GM19468 (cell line): ENCODE measurements around the gene SPTB.

Experiments used
- ATAC-seq: cut with Tn5 transposase; IDR thresholded peaks from one replicate; pipeline ENCODE4 v1.9.1; 2021; ENCODE audit warnings: mild to moderate bottlenecking, moderate library complexity, moderate number of reproducible peaks; ENCODE audit not compliant: unreplicated experiment; ENCODE audit errors: extremely low read depth

The SPTB gene

DNA sequence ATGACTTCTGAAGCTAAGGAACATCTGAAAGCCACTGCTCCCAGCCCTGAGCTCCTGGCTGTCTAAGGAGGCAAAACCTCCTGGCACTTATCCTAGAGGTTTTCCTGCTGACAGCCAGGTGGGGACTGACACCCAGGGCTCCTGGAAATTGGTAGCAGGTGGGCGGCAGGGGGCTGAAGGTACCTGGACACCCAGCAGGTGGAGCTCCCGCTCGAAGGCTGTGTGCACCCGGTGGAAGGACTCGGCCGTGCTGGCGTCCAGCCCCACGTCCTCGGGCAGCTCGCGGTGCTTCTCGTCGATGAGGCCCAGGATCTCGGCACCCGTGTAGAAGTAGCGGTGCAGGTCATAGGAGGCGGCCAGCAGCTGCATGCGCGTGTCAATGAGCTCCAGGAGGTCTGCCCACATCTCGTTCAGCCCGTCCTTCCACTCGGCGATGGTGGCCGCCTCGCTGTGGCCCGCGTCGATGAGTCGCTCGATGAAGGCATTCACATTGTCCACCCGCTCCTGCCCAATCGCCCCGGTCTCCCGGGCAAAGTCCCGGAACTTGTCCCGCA is 107.2 kb downstream of the SPTB start:
- ATAC-seq, result no peak

DNA sequence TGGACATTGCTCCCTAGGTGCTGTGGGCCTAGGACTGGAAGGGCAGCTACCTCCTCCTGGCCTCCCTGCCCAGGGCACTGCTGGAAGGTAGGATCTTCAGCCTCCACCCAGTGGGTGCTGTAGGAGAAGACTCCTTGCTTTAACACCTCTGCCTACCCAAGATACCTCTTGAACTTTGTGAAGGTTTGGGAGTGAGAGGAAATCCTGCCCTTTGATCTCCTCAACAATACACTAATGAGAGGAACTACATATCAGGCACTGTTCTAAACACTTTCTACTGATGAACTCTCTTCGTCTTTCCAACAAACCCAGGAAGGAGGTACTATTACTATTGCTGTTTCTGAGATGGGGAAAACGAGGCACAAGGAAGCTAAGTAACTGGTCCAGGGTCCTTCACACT is 108.5 kb downstream of the SPTB start:
- no peak for ATAC-seq

DNA sequence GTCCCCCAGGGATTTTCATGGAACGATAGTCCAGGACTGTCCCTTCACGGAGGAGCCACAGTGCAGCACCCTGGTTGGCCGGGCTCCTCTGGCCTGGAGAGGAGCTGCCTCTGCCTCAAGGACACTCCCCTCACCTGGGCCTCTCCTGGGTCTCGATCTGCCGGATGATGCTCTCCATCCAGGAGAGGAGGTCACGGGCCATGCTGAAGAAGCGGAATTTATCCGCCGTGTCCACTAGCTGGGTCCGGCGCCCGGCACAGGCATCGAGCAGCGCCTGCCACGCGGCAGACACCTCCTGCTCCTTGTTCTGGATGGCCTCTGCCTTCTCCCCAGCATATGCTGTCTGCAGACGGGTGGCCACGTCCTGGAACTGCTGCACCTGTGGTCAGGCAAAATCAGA is 109.0 kb downstream of the SPTB start:
- ATAC-seq, result no peak

DNA sequence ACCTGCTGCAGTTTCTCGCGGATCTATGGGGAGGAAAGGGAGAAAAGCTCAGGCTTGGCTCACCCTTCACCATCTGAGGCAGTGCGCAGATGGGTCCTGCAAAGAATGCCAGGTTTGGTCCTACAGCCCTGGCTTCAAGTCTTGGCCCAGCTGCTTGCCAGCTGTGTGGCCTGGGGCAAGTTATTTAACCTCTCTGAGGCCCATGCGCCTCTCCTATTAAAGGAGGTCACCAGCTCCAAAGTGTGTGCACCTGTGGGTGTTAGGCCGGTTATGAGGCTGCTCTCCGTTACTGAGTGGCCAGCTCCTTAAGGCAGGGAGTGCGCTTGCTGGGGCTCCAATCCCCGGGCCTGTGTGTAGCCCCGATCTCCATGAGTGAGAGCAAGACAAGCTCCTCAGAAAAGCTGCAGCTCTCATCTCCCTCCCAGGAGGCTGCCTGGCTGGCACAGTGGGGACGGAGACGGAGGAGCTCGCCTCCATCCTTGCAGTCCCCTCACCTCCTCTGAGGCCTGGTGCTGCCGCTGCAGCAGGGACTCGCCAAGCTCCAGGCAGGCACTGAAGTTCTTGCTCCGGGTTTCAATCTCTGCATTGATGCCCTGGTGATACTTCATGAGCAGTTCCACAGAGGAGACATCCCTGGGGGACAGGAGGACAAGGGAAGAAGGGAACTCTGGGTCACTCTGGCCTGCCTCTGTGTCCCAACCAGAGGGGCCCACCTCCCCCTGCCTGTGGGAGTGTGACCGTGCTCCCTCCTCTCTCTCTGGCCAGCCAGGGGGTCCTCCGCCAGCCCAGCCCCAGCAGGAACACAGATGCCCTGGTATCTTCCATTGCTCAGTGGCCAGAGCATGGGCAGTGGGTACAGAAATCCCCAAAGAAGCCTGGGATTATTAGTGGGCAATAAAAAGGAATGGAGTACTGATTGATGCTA is 110.3 kb downstream of the SPTB start:
- no peak for ATAC-seq

DNA sequence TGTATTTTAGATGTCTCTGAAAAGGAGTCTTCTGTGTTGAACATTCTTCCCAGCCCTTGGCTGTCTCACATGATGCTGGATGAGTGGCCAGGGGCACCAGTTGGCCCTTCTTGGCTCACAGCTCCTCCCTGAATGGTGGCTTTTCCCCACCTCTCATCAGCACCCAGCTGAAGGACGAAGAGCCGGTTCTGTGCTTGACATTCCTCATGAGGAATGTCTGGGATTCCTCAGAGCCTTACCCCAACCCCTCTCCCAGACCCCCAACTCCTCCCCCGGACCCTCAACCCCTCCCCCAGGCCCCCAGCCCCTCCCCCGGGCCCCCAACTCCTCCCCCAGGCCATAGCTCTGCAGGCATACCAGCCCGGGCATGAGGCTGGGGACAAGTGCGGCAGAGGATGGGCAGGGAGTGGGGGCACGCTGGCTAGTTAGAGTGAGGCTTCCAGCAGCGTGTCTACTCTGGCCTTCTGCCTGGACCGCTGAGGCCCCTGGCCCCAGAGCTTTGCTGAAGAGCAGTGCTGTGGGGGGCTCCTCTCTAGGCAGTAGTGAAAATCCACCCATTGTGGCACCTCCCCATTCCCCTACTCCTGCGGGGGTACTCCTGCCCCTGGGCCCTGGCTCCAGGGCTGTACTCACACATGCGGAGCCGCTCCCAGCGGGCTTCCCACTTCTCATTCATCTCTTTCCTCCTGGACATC is 111.2 kb downstream of the SPTB start:
- no peak for ATAC-seq

DNA sequence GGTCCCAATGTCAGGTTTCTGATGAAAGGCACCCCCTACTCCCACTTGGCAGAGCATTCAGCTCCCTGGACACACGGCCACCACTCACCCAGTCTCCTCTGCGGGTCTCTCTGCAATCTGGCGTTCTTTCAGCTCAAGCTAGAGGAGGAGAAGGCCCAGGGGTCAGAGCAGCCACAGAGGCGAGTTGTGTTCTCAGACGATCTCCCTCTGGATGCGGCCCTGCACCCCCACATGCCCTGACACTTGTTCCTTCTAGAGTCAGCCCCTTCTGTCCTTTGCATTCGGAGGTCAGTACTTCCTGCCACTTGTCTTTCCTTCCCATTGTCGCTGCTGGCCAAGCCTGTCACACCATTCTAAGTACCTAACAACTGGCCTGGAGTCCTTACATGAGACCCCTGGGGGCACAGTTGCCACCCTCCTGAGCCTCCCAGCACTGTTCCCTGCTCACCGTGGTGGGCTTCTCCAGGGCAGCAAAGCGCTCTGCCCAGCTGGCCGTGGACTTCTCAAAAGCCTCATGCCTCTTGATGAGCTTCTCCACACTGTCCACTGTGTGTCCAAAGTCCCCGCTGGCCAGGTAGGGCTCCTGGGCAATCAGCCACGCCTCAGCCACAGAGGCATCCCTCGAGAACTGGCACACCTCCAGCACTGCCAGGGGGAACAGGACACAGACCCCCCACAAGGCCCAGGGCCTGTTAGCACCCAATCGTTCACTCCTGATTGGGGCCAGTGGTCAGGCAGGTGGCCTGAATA is 112.3 kb downstream of the SPTB start:
- ATAC-seq, result no peak

DNA sequence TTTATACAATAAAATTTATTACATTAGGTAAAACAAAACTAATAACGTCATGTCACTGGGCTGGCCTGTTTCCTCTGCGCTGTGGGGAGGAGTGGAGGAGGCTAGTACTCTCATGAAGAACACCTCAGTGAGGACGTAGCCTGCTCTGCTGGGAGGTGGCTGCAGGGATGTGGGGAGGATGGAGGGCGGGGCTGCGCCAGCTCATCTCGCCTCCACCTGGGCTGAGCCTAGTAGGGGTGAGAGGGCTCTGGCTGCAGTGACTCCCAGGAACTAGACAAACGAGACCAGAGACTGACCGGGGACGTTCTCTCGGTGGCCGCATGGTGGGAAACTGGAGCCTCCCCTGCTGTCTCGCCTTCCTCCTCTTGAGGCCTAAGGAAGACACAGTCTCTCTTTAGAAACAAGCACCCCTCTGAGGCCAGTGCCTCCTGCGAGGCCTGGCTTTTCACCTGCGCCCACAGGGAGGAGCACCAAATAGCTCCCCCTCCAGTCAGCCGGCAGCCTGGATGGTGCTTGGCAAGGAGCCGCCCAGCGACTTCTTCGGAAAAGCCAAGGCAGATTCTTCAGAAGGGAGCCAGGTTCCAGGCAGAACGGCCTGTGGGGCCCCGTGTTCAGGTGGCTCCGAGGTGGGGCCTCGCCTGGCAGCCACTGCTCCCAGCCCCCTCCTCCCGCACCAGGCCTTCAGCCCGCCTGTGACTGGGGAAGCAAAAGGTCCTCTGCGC is 113.1 kb downstream of the SPTB start:
- ATAC-seq, result no peak

DNA sequence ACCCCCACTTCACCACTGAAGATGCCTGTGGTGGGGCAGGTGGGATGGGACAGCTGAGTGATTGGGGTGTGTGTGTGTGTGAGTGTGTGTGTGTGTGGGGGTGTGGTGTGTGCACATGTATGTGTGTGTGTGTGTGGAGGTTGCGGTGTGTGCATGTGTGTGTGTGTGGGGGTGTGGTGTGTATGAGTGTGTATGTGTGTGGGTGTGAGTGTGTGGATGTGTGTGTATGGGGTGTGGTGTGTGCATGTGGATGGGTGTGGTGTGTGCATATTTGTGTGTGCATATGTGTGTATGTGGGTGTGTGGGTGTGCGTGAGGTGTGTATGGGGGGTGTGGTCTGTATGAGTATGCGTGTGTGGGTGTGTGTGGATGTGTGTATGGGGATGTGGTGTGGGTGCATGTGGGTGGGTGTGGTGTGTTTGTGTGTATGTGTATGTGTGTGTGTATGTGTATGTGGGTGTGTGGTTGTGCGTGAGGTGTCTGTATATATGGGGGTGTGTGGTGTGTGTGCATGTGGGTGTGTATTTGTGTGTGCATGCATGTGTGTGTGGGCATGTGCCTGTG is 113.9 kb downstream of the SPTB start:
- ATAC-seq, result no peak

DNA sequence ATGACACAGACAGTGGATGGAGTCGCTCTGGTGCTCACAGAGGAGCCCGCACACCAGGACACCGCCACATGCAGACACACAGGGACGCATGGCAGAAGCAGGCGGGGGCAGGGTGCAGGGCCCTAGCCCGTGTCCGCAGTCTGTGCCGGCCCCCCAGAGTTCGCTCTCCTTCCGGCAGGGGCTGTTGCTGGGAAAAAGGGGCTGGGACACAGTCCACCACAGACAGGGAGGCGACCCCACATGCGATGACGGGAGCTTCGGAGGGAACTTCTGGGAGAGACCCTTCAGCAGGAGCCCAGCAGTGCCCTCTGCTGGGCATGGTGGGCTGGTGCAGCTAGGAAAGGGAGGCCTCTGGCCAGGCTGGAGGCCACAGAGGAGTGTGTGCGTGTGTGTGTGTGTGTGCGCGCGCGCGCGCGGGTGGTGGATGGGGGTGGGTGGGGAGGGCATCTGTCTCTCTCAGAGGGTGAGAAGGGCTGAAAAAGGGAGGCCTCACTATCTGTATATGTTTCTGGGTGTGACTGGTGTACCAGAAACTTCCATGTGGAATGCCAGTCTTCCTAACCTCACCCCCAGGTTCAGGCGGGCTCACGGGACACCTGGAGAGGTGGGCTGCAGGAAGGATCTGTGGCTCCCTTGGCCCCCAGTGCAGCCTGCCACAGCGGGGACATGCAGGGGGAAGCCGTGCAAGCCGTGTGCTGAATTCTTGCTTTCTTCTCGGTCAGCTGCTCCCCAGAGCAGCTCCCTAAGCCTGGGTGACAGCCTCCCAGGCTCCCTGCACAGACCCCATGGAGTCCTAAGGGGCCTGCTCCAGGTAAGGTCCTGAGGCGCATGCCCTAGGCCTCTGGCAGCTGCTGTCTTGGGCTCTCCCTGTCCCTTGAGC is 114.8 kb downstream of the SPTB start:
- no peak for ATAC-seq

DNA sequence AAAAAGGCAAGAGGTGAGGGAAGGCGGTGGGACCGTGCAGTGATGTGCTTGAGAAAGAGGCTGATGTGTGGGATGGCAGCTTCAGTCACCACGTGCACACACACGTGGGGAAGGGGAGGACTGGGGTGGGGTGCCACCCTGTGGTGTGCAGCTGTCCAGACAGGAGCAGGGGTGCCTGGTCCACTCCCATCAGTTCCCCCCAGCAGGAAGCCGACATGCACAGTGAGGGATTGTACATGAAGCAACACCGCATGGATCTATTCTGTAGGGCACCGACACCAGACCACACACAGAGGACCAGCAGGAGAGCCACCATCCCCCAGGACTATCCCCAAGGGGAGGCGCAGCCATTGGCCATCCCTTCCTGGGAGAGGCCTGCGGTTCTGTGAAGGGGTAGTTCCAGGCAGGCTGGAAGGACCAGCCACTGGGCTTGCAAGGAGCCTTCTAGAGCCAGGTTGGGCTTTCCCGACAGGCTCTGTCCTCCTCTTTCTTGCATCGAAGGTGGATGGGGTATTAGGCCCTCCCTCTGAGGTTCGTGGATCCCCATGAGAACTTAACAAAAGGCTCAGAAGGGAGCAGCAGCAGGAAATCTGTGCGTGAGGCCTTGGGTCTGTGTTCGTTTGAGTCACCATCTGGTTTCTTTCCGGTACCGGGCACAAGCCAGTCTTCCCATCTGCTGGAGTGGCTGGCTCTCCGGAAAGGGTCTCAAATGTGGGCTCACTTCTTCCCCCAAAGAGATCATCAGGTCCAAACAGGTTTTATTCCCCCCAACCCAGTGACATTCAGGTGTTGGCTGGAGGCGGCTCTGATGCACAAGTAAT is 115.7 kb downstream of the SPTB start:
- ATAC-seq, result no peak

DNA sequence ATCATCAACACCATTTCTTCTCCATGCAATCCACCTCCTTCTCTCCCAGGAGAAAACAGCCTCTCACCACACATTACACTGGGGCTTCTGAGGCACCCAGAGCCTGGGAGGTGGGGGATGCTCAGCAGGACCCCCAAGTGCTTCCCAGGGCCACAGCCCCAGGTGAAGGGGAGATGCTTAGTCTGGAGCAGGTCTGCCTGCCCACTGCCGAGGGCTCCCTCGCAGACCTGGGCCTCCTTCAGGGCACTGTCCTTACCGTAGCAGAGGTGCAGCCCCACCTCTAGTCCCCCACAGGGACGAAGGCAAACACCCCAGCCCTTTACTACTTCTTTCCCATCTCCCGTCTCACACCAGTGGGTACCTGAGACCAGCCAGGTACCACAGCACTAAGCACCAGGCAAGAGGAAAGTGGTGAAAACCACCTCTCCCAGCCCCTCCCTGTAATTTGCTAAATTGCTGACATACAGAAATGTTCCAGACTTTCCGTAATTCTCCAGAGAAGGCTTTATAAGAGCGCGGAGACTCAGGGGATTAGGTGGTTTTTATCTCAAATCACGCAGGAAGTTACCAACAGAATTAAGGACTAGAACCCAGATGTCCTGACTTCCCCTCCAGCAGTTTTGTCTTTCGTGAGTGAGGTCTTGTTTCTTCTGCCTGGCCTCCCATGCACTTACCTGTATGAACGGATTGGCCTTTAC is 116.5 kb downstream of the SPTB start:
- ATAC-seq, result no peak

DNA sequence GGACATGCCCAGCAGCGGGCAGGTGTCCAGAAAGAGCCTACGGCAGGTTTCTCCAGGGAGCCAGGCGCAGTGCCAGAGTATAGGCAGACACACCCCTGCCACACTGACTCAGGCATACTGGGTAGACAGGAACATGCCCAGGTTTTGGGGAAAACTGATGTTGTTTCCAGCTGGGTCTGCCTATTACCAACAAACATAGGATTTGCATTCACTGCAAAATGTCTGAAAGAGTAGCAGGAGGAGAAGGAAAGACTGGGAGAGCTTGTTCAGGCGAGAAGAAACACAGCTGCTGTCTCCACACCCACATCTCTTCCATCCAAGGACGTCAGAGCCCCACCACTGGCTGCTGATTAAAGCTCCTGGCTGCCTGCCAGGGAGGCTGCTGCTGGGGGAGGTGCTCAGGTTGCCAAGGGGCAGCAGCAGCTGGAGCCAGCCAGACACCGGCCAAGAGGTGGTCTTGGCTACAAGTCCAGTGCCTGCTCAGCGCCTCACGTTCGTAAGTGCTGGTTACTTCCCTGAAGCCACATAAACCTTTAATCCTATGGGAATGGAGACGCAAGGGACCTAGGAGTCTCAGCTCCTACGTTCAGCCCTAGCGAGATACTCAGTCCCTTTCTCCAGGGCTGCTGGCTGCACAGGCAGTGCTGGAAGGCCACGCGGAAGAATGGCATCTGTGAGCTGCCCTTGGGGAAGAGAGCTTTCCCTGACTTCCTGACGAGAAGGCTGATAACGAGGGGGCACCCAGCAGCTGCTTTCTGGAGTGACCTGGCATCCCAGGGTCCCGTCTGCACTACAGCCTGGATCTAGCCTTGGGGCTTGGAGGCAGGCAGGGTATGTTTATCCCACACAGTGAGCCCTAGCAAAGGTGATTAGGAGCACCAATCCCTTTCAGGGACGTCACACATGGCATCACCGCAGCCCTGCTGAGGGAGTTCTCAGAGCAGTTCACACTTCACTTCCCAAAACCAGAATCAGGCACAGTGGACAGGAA is 117.4 kb downstream of the SPTB start:
- no peak for ATAC-seq

DNA sequence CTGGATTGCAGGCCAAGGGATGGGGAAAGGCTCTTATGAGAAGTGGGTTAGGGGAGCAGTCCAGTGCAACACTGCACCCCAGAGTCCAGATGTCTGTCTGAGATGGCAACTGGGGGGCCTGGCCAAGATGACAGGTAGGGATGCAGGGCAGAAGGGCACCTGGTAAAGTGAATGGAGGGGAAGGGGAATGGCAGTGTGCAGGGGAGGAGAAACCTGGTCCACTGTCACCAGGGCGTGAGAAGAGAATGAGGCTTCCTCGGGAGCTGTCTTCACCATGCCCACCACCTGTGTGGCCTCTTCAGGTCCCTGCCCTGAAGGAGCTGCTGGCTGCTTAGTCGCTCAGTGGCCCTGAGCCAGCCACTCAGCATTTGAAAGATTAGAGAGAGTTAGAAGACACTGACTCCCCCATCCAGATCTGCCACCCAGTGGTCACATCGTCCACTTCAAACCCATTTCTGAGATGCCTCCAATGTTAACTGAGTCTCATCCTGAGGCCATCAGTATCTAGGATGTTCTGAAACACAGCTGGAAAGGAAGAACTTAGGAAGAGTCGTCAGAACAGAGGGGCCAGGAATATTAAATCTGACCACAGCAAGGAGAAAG is 118.2 kb downstream of the SPTB start:
- no peak for ATAC-seq

DNA sequence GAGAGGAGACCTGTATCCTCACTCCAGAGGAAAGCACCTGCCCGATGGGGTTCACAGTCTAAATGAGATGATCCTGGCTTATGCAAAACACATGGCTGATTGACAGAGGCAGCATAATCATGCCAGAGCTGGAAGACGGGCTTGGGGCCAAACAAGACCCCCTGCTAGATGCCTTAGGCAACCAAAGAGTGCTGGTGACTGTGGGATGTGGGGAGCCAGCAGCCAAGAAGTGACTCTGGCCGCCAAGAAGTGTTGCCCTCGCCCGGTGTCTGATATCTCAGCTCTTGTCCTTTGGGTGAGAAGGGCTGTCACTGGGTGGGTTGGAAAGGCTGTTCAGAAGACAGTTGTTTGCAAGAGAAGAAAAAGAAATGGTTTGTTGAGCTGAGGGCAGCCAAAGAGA is 118.8 kb downstream of the SPTB start:
- ATAC-seq, result no peak

DNA sequence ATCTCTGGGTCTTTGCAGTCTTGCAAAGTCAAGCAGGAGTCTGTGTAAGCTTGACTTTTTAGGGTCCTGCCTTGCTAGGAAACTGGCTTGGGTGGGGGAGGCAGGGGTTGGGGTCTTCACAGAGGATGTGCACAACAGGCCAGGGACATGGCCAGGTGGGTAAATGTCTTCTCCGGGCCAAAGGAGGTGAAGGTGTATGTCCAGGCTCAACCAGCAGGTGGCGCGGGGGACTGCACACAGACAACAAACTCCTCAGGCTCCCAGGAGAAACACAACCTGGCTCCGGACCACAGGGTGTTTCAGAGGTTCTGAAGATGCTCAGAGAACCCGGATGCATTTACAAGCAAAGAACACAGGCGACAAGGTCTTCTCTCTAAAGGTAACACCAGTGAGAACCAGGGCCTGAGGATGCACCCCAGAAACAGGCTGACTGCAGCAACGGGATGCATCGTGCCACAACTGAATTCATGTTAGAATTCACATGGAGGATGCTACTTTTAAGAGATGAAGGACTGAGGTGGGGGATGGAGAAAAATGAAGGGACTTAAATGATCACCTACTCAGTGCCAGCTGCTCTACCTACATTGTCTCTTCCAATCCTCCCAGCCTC is 119.5 kb downstream of the SPTB start:
- ATAC-seq, result no peak
